A673 (cell line): ENCODE measurements around the gene HS3ST4.

ENCODE experiments used
- CTCF ChIP-seq: fragments of 300-800, 200-600 bp; sonication (generic); conservative IDR thresholded peaks from 2 replicates; pipeline ENCODE4 v1.5.1; 2017; ENCODE audit warnings: low read depth, mild to moderate bottlenecking, antibody characterized with exemption, low read length, moderate library complexity, mixed read lengths
- EZH2 ChIP-seq: fragments of 200-600 bp; sonication (generic); IDR thresholded peaks from 2 replicates; pipeline ENCODE4 v1.6.1; 2017; ENCODE audit warnings: borderline replicate concordance, low read depth, mild to moderate bottlenecking, mixed read lengths, antibody characterized with exemption, low read length; ENCODE audit not compliant: poor library complexity, severe bottlenecking

- TF ChIP-seq CTCF = no peak
- no peak for TF ChIP-seq EZH2
Observed at GRCh38 chr16:26178298-26178697, 486.5 kb downstream of the HS3ST4 start.
